ENCODE results near the gene NAPA.

NAPA gene

DNA sequence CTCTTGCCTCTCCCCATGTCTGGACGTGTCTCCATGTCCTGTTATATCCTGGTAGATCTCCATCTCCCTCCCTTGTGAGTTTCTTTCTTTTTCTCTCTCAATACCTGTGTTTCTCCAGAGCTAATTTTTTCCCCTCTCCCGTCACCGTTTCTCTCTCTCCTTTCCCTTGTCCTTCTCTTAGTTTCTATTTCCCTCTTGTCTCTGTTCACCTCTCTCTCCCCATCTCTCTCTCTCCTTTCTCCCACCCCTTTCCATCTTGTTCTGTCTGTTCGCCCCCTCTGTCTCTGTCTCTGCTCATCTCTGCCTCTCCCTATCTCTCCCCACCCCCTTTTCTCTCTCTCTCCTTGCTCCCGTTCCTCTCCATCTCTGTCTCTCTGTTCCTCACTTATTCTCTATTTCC lies 56.2 kb downstream of the NAPA start:
- DNase-seq (ENCODE audit: low spot score), result no peak

DNA sequence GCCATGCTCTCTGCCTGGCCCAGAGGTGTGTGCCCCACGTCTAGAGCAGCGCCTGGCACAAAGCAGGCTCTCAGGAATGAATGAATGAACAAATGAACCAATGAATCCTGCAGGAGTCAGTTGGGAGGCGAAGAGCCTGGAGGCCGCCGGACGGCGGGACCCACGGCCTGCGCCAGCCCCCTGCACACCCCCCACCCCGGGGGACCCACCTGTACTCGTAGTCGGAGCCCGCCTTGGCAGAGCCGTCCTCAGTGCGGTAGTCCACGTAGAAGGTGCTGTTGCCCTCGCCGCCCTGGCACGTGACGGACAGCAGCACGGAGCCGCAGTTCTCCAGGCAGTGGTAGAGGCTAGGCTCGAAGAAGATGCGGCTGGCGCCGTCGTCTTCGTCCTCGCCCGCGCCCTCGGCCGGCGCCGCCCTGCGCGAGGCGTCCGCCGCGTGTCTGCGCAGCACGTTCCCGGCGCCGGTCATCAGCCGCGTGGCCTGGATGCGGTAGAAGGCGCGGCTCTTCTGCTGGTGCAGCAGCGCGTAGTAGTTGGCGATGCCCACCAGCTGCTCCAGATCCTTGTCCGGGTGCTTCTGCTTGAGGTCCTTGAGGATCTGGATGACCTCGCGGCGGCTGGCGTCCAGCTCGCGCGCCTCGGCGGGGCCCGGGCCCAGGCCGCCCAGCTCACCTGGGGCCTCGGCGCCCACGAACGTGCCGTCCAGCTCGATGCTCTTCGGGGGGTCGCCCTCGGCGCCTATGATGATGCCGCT lies 58.0 kb downstream of the NAPA start:
- no peak for DNase-seq (ENCODE audit: low spot score)

DNA sequence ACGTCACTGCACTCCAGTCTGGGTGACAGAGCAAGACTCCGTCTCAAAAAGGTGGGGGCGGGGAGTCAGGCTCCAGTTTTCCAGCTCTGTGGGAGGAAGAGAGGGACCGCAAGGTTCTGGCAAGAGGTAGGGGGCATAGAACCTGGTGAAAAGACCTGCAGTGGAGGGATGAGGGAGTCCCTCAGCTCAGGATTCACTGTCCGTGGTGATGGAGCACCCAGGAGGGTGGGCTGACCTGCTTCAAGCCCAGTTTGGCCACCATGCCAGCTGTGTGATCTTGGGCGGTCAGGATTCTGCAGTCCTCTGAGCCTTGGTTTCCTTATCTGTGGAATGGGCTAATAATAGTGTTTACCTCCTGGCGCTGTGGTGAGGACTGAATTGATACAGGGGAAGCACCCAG lies 64.4 kb downstream of the NAPA start:
- DNase-seq (ENCODE audit: low spot score), result no peak

DNA sequence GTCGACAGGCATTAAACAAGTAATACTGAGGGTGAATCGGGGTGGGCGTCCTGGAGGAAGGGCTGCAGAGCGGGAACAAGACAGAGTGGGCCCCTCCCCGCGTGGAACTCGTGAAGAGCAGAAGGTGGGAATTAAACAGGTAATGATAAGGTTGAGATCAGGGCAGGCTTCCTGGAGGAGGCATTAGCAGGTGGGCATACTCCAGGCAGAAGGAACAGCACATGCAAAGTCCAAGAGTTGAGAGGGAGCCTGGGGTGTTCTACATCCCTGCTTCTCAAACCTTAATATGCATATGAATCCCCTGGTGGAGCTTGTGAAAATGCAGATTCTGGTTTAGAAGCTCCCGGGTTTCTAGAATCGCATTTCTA lies 66.5 kb downstream of the NAPA start:
- DNase-seq (ENCODE audit: low spot score), result no peak

DNA sequence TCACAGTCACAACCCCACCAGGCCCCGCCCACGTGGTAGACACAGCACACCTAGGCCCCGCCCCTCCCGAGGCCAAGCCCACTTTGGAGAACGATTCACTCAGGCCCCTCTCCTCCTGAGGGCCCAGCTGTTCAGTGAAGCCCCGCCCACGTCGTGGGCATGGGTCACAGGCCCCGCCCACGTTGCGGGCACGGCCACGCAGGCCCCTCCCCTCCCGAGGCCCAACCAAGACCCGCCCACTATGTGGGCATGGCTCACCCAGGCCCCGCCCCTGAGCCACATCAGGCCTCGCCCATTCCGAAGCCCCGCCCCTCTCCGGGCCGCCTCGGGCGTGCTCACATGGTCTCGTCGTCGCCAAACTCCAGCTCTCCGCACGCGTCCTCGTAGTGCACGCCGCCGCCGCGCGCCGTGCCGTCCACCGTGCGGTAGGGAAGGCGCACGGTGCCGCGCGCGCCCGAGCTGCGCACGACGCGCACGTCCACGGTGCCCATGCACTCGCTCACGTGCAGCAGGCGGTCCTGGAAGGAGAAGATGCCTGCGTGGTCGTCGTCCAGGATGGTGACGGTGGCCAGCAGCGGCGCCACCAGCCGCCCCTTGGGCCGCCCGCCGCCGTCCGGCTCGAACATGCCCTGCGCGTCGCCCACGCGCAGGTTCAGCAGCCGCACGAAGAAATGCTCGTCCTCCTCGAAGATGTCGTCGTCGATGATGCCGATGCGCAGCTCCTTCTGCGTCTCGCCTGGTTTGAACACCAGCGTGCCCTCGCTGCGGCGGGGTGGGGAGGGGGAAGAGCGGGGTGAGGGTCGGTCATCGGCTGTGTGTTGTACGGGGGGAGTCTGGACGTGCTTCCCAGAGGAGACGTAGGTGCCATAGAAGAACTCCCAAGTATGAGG lies 67.1 kb downstream of the NAPA start:
- DNase-seq (ENCODE audit: low spot score), result peak; percentile 44

DNA sequence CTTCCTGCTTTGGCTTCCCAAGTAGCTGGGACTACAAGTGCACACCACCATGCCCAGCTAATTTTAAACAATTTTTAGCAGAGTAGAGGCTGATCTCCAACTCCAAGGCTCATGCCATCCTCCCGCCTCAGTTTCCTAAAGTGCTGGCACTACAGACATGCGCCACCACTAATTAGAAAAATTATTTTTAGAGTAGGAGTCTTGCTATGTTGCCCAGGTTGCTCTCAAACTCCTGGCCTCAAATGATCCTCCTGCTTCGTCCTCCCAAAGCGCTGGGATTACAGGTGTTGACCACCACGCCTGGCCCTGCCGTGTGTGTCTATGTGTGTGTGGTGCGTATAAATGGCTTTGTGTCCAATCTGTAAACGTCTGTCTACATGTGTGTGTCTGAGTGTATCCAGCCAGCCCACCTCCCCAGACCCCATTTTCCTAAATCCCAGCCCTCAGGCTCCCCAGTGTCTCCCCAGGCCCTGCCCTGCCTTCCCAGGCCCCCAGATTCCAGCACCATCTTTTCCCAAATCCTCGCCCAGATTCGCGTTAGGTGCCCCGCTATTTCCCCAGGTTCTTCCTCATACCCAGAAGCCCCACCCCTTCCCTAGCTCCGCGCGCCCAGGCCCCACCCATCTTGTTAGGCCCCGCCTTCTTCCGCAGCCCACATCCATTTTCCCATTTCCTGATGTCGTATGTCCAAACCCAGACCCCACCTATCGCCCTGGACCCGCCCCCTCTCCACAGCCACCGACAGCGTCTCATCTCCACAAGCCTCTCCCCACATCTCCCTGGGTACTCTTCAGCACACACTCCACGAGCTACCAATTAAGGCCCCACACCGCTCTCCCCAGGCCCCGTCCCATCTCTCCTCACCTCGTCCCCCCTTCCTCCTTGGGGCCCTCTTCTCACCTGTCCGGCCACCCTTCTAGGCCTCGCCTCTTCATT lies 68.1 kb downstream of the NAPA start:
- no peak for DNase-seq (ENCODE audit: low spot score)

DNA sequence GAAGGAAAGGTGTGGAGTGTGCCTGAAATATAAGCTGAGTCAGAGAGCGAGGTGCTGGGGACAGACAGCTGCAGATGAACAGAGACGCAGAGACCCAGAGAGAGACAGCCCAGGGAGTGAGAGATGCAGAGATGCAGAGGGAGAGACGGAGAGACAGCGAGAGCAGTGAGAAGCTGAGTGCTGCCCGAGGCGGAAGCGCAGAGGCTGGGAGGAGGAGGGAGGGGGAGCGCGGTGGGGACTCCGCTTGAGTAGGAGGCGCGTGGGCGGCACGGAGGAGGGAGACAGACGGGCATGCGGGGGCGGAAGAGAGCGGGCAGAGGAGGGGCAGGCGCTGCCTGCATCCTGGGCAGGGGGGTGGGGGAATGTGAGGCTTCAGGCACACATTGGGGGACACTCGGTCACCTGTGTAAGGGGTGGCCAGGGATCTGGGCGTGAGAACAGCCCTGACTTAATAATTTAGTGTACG lies 68.9 kb downstream of the NAPA start:
- peak; percentile 44 for DNase-seq (ENCODE audit: low spot score)

DNA sequence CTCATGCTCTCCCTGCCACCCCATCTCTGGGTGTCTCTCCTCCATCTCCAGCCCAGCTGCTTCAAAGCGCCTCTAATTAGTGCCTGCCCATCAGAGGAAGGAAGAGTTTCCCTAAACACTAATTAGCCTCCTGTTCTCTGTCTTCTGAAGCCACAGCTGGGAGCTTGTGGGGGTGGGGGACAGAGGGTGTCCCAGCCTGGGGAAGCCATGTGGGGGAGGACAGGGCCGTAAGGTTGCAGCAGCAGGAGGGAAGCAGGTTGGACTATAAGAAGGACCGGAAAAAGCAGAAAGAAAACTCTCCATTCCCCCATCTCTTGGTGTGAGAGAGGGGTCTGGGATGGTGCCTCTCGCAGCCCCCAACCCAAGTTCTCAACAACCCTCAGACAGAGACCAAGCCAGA lies 69.3 kb downstream of the NAPA start:
- no peak for DNase-seq (ENCODE audit: low spot score)

DNA sequence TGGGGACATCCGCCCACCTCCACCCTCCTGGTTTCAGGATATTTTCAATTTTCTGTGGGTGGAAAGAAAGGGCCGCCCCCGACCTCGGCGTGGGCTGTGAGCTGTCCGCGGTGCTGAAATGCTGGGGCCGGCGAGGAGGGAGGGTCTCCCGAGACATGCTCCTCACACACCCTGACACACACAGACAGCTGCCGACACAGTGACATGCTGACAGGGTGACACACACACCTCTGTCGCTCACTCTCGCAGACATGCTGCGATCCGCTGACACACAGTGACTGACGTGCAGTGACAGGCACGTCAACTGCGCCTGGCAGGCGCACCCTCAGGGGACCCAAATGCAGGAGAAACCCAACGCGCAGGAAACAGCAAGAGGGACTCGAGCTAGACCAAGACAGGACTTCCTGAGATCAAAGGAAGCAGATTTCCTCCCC lies 70.5 kb downstream of the NAPA start:
- DNase-seq (ENCODE audit: low spot score), result no peak

DNA sequence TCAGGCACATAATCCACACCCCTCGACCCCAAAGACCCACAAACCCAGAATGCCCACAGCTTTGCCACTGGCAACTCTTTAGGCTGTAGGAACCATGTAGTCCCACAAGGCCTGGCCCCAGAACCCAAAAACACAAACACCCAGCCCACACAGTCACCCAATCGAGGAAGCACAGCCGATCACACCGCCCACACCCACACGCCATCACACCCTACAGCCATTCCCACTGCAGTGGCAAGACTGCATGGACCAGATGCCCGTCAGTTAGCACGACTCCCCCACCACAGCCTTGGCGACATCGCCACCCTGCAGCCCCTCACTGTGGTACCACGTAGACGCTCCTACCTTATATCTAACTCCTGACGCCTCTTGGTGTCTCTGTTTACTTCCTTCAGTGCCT lies 71.5 kb downstream of the NAPA start:
- DNase-seq (ENCODE audit: low spot score), result no peak

DNA sequence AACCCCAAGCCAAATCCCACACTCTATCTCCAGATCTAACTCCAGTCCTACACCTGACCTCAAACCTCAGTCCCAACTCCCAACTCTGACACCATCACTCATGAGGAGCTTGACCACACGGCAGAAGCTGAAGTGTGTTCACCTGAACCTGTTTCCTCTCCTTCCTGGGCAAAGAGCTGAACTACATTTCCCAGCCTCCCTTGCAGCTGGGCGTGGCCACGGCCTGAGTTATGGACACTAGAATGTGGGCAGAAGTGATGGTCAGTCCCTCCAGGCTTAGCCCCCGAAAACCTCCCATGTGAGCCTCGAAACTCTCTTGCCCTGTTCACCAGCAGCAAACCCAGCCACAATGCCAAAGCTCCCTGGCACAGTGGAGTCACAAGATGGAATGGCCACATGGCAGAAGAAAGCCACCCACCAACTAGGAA lies 76.1 kb downstream of the NAPA start:
- no peak for DNase-seq (ENCODE audit: low spot score)

Data from germinal center (tissue), 1 donor.